HCT116 (cell line): ENCODE measurements around the gene TEKT3. TPM values are rescaled to one million over a fixed set of nuclear protein-coding genes. Genes with fewer than 3 reads are reported as not detected.

ENCODE experiments used
- ATAC-seq: fragments of 200-7000 bp; cut with Tn5 transposase; 2 replicates; pipeline ENCODE4 v1.9.1; 2020; ENCODE audit warnings: mild to moderate bottlenecking, moderate library complexity
- BruUV-seq: library from RNA; stranded (reverse); fragments of 400-500 nt; replicated peaks from 2 replicates; lab custom pipeline; 2021; lab: Mats Ljungman, UMichigan
- CTCF ChIA-PET: fragments of 300-600 bp; sonication (Branson Sonifier 250); formaldehyde crosslinking; loops from one replicate; lab custom pipeline; 2021; ENCODE audit warnings: antibody characterized with exemption; lab: Charles Lee
- POLR2A ChIA-PET: fragments of 300-600, 350-600 bp; sonication (Branson Sonifier 250); formaldehyde crosslinking; loops from one replicate; lab custom pipeline; 2021; ENCODE audit warnings: antibody characterized with exemption; lab: Charles Lee
- RAD21 ChIA-PET, 2 experiments: fragments of 300-600 bp; sonication (Branson Sonifier 250); formaldehyde crosslinking; loops; one replicate each; lab custom pipeline; 2023; ENCODE audit warnings: low total read pairs in 2 of 2; ENCODE audit not compliant: uncharacterized antibody in 2 of 2, unreplicated experiment in 2 of 2, low non-redundant PET in 1 of 2; lab: Charles Lee
- DNase-seq: peaks from one replicate; pipeline ENCODE4 v3.0.0-alpha.2; 2010; ENCODE audit warnings: low read depth, low spot score
- H2AFZ ChIP-seq: fragments of 200-600 bp; shearing (Covaris generic), sonication (generic); 2 replicates; pipeline ENCODE4 v1.6.1; 2017; ENCODE audit warnings: low read depth, mixed run types, mixed read lengths, antibody characterized with exemption, low read length; ENCODE audit not compliant: poor library complexity, severe bottlenecking
- H3K27ac ChIP-seq: 2 replicates; pipeline ENCODE4 v1.5.1; 2012; ENCODE audit warnings: low read depth, low read length
- H3K27me3 ChIP-seq: fragments of 200-600 bp; sonication (generic); 2 replicates; pipeline ENCODE4 v1.6.1; 2016; ENCODE audit warnings: mixed run types, low read length, mixed read lengths; ENCODE audit not compliant: insufficient read depth
- H3K36me3 ChIP-seq, 2 experiments: fragments of 200-500 bp in 1 of 2; fragments of 200-600 bp in 1 of 2; sonication (Bioruptor generic) in 1 of 2; sonication (generic) in 1 of 2; 2 replicates each; pipeline versions ENCODE4 v1.5.1 to v1.6.1; 2014 to 2016; ENCODE audit warnings: low read length in 2 of 2, inconsistent platforms in 1 of 2, mixed read lengths in 1 of 2, mixed run types in 1 of 2; ENCODE audit not compliant: insufficient read depth in 2 of 2, control insufficient read depth in 1 of 2
- H3K4me1 ChIP-seq, 2 experiments: fragments of 200-600 bp in 1 of 2; sonication (generic) in 1 of 2; 2 replicates each; pipeline versions ENCODE4 v1.5.1 to v1.6.1; 2012 to 2017; ENCODE audit warnings: low read length in 2 of 2, inconsistent platforms in 1 of 2, mild to moderate bottlenecking in 1 of 2, mixed read lengths in 1 of 2, mixed run types in 1 of 2, moderate library complexity in 1 of 2; ENCODE audit not compliant: insufficient read depth in 2 of 2, control insufficient read depth in 1 of 2
- H3K4me2 ChIP-seq: fragments of 200-600 bp; sonication (generic); 2 replicates; pipeline ENCODE4 v1.6.1; 2017; ENCODE audit warnings: mixed run types, low read length, mixed read lengths
- H3K4me3 ChIP-seq, 2 experiments: fragments of 200-600 bp in 1 of 2; sonication (generic) in 1 of 2; replicated peaks in 1 of 2; 2 replicates each; pipeline ENCODE4 v1.5.1; 2011 to 2016; ENCODE audit warnings: low read length in 2 of 2, control low read depth in 1 of 2, low read depth in 1 of 2, mild to moderate bottlenecking in 1 of 2, mixed read lengths in 1 of 2, mixed run types in 1 of 2
- H3K79me2 ChIP-seq: fragments of 200-600 bp; sonication (generic); 2 replicates; pipeline ENCODE4 v1.6.1; 2017; ENCODE audit warnings: mild to moderate bottlenecking, mixed run types, low read length, moderate library complexity, mixed read lengths; ENCODE audit not compliant: insufficient read depth
- H3K9ac ChIP-seq: fragments of 200-600 bp; sonication (generic); 2 replicates; pipeline ENCODE4 v1.6.1; 2016; ENCODE audit warnings: low read length, mixed read lengths
- H3K9me2 ChIP-seq: fragments of 200-600 bp; sonication (generic), shearing (Covaris generic); 2 replicates; pipeline ENCODE4 v1.6.1; 2017; ENCODE audit warnings: mixed run types, mild to moderate bottlenecking, moderate library complexity; ENCODE audit not compliant: insufficient read depth
- H3K9me3 ChIP-seq, 2 experiments: fragments of 200-500 bp in 1 of 2; fragments of 200-600 bp in 1 of 2; sonication (Bioruptor generic) in 1 of 2; sonication (generic) in 1 of 2; 2 replicates each; pipeline ENCODE4 v1.6.1; 2014 to 2017; ENCODE audit warnings: low read length in 2 of 2, mixed read lengths in 2 of 2, inconsistent platforms in 1 of 2, low read depth in 1 of 2, mild to moderate bottlenecking in 1 of 2, mixed run types in 1 of 2, moderate library complexity in 1 of 2; ENCODE audit not compliant: control insufficient read depth in 1 of 2, insufficient read depth in 1 of 2
- H4K20me1 ChIP-seq: fragments of 200-600 bp; sonication (generic), shearing (Covaris generic); 2 replicates; pipeline ENCODE4 v1.6.1; 2017; ENCODE audit warnings: mixed run types, mild to moderate bottlenecking, moderate library complexity; ENCODE audit not compliant: insufficient read depth
- CBX3 ChIP-seq: IDR thresholded peaks from 2 replicates; pipeline ENCODE4 v1.6.1; 2012; ENCODE audit warnings: low read depth
- EGR1 ChIP-seq: IDR thresholded peaks from 2 replicates; pipeline ENCODE4 v1.6.1; 2012; ENCODE audit warnings: low read depth
- EZH2 ChIP-seq: fragments of 200-600 bp; sonication (generic); IDR thresholded peaks from 2 replicates; pipeline ENCODE4 v1.6.1; 2017; ENCODE audit warnings: antibody characterized with exemption, mixed run types
- EZH2phosphoT487 ChIP-seq: fragments of 200-600 bp; IDR thresholded peaks from 2 replicates; pipeline ENCODE4 v1.6.1; 2018; ENCODE audit warnings: antibody characterized with exemption, borderline replicate concordance
- FOSL1 ChIP-seq: IDR thresholded peaks from 2 replicates; pipeline ENCODE4 v1.6.1; 2012; ENCODE audit warnings: low read depth
- POLR2AphosphoS5 ChIP-seq: IDR thresholded peaks from 2 replicates; pipeline ENCODE4 v1.6.1; 2011; ENCODE audit warnings: mild to moderate bottlenecking, low read depth, low read length, moderate library complexity
- SP1 ChIP-seq: IDR thresholded peaks from 2 replicates; pipeline ENCODE4 v1.6.1; 2012; ENCODE audit warnings: low read depth
- SRF ChIP-seq: IDR thresholded peaks from 2 replicates; pipeline ENCODE4 v1.6.1; 2012; ENCODE audit warnings: low read depth
- YY1 ChIP-seq: IDR thresholded peaks from 2 replicates; pipeline ENCODE4 v1.6.1; 2011; ENCODE audit warnings: low read length, low read depth, moderate library complexity, mild to moderate bottlenecking; ENCODE audit not compliant: insufficient replicate concordance; ENCODE audit errors: extremely low read depth
- intact Hi-C: fragments of 100-400 bp; cut with micrococcal nuclease; formaldehyde crosslinking; loops from 2 replicates; pipeline ENCODE4 v1.10.0; 2022
- total RNA-seq: library from RNA; stranded (reverse); gene quantifications from one replicate; pipeline ENCODE4 v1.2.1, GENCODE V29; 2021; ENCODE audit not compliant: unreplicated experiment
- TF ChIP-seq, protein P1 (sequence below), 3 experiments: fragments of 200-600 bp in 1 of 3; sonication (generic) in 1 of 3; IDR thresholded peaks in 2 of 3; conservative IDR thresholded peaks in 1 of 3; 2 replicates each; pipeline ENCODE4 v1.5.1; 2012 to 2017; ENCODE audit warnings: low read depth in 2 of 3, low read length in 2 of 3, antibody characterized with exemption in 1 of 3, borderline replicate concordance in 1 of 3, control low read depth in 1 of 3, mild to moderate bottlenecking in 1 of 3, mixed read lengths in 1 of 3, mixed run types in 1 of 3, moderate library complexity in 1 of 3; ENCODE audit not compliant: insufficient read depth in 1 of 3
- TF ChIP-seq, protein P2 (sequence below): IDR thresholded peaks from 2 replicates; pipeline ENCODE4 v1.6.1; 2011; ENCODE audit warnings: mild to moderate bottlenecking, low read length, moderate library complexity; ENCODE audit not compliant: insufficient replicate concordance; ENCODE audit errors: extremely low read depth

Gene TEKT3
- total RNA-seq, 1 experiment from 2014 or later = 0.64 TPM

DNA sequence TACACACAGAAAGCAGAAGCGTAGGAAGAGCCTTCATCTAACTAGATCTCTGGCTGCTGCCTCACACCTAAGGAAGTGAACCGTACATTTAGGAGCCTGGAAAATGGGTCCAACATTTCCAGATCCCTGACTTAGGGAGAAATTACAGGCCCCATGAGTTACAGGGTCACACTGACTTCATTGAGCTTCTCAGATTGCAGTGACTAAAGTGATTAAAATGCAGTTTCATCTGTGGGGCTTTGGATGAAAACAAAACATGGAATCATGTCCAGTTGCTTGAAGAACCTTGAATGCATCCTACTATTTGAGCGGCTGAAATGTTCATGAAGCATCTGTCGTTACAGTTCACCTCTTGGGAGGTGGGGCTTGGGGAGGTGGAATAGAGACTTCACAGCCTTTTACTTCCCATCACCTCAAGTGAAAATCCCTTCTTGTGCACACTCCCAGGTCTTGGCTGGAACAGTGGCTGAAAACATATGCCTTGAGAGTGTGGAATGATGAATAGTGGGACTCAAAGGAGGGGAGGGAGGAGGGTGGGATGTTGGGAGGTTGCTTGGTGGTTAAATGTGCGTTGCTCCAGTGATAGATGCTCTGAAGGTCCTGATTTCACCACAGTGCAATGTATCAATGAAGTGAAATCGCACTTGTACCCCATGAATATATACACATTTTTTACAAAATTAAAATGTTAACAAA lies 19.7 kb downstream of the TEKT3 start:
- Histone ChIP-seq H3K36me3 (no peaks in the 10 kb centered on the region), H3K9me3 (no peaks in the 10 kb centered on the region), H3K4me1 (no peaks in the 10 kb centered on the region), H3K4me3 (no peak overlapping the region), H3K79me2 (no peaks in the 10 kb centered on the region), H3K9ac (no peak overlapping the region), H3K27ac (no peak overlapping the region), H2AFZ (no peak overlapping the region), H3K4me2 (no peak overlapping the region), H4K20me1 (no peaks in the 10 kb centered on the region), H3K9me2 (no peaks in the 10 kb centered on the region), H3K27me3 (peaks cover 13% of the 10 kb centered on the region)
- ChIA-PET CTCF (no interaction called here), RAD21 (no interaction called here), POLR2A (no interaction called here)
- intact Hi-C loops = no loop called here
- TF ChIP-seq, protein P1, sequence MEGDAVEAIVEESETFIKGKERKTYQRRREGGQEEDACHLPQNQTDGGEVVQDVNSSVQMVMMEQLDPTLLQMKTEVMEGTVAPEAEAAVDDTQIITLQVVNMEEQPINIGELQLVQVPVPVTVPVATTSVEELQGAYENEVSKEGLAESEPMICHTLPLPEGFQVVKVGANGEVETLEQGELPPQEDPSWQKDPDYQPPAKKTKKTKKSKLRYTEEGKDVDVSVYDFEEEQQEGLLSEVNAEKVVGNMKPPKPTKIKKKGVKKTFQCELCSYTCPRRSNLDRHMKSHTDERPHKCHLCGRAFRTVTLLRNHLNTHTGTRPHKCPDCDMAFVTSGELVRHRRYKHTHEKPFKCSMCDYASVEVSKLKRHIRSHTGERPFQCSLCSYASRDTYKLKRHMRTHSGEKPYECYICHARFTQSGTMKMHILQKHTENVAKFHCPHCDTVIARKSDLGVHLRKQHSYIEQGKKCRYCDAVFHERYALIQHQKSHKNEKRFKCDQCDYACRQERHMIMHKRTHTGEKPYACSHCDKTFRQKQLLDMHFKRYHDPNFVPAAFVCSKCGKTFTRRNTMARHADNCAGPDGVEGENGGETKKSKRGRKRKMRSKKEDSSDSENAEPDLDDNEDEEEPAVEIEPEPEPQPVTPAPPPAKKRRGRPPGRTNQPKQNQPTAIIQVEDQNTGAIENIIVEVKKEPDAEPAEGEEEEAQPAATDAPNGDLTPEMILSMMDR (IDR thresholded peaks at IDR 0.05 in 2 of 3, conservative IDR thresholded peaks at IDR 0.05 in 1 of 3; ENCODE audit: borderline replicate concordance in 1 of 3, insufficient read depth in 1 of 3, low read depth in 2 of 3, low read length in 2 of 3) = no peak
- TF ChIP-seq YY1 (no peak), POLR2AphosphoS5 (no peak), SRF (no peak), EGR1 (no peak), EZH2phosphoT487 (no peak), EZH2 (no peak), SP1 (no peak), FOSL1 (no peak), CBX3 (no peak)
- TF ChIP-seq, protein P2, sequence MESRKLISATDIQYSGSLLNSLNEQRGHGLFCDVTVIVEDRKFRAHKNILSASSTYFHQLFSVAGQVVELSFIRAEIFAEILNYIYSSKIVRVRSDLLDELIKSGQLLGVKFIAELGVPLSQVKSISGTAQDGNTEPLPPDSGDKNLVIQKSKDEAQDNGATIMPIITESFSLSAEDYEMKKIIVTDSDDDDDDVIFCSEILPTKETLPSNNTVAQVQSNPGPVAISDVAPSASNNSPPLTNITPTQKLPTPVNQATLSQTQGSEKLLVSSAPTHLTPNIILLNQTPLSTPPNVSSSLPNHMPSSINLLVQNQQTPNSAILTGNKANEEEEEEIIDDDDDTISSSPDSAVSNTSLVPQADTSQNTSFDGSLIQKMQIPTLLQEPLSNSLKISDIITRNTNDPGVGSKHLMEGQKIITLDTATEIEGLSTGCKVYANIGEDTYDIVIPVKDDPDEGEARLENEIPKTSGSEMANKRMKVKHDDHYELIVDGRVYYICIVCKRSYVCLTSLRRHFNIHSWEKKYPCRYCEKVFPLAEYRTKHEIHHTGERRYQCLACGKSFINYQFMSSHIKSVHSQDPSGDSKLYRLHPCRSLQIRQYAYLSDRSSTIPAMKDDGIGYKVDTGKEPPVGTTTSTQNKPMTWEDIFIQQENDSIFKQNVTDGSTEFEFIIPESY = no peak
- no peak for DNase-seq
- no TSS peak for BruUV-seq
- no peak for ATAC-seq
